Astrocyte of the cerebellum (primary cell): ENCODE measurements around the gene GFI1B.

Experiments used
- DNase-seq: peaks from one replicate; pipeline ENCODE4 v3.0.0-alpha.2; 2011; ENCODE audit warnings: low read depth
- H3K4me3 ChIP-seq: 2 replicates; pipeline ENCODE4 v1.5.1; 2011; ENCODE audit warnings: mild to moderate bottlenecking, low read depth, low read length, moderate library complexity
- CTCF ChIP-seq: IDR thresholded peaks from 2 replicates; pipeline ENCODE4 v1.5.1; 2012; ENCODE audit warnings: low read length, low read depth, moderate library complexity, mild to moderate bottlenecking; ENCODE audit errors: missing control alignments
- in situ Hi-C: cut with HindIII; loops from 2 replicates; pipeline ENCODE4 v1.10.0; 2017; ENCODE audit warnings: low sequenced_read_pairs

The GFI1B gene

GRCh38 chr9:132947756-132948155, 30.7 kb upstream of the GFI1B start:
- no peak for DNase-seq

GRCh38 chr9:132948482-132949050, 29.9 kb upstream of the GFI1B start:
- in situ Hi-C loops, result no loop called here
- TF ChIP-seq CTCF, result no peak
- DNase-seq, result no peak
- H3K4me3 ChIP-seq, result no peak overlapping the region

More at GRCh38 chr9:132947756-132948155, 30.7 kb upstream of the GFI1B start:
- no peak for TF ChIP-seq CTCF
- H3K4me3 ChIP-seq, result no peak overlapping the region
- in situ Hi-C loops, result no loop called here

GRCh38 chr9:132949709-132950108, 28.8 kb upstream of the GFI1B start:
- DNase-seq, result no peak
- H3K4me3 ChIP-seq, result no peak overlapping the region
- TF ChIP-seq CTCF, result no peak
- in situ Hi-C loops, result no loop called here

- in situ Hi-C loops, result no loop called here
- no peak for DNase-seq
- H3K4me3 ChIP-seq, result no peak overlapping the region
- no peak for TF ChIP-seq CTCF
Measured at GRCh38 chr9:132955123-132955522, 23.4 kb upstream of the GFI1B start.

- in situ Hi-C loops, result no loop called here
- DNase-seq, result no peak
Measured at GRCh38 chr9:132955768-132956167, 22.7 kb upstream of the GFI1B start.

GRCh38 chr9:132957805-132958204, 20.7 kb upstream of the GFI1B start:
- in situ Hi-C loops, result no loop called here
- no peak for DNase-seq
- no peak for TF ChIP-seq CTCF
- no peak overlapping the region for H3K4me3 ChIP-seq

More at GRCh38 chr9:132955768-132956167, 22.7 kb upstream of the GFI1B start:
- no peak for TF ChIP-seq CTCF
- H3K4me3 ChIP-seq, result no peak overlapping the region
